ENCODE results near the gene PCGF1.

DNA sequence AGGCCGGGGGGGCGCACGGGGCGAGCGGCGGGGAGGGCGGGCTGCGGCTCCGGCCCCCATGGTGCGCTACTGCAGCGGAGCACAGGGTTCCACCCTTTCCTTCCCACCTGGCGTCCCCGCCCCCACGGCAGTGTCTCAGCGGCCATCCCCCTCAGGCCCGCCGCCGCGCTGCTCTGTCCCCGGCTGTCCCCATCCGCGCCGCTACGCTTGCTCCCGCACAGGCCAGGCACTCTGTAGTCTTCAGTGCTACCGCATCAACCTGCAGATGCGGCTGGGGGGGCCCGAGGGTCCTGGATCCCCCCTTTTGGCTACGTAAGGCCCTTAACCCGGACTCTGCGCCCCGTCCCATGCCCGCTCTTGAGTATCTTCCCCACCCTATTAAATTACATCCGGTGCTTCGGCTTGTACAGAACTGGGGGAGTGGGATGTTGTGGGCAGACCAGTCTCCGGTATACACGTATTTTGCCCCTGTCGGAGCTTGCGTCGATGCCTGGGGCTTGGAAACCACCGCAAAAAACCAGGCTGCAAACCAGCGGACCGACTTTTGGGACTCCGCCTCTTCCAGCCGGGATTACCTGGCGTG, 49.9 kb downstream of the PCGF1 start:
- TF ChIP-seq, protein P1, sequence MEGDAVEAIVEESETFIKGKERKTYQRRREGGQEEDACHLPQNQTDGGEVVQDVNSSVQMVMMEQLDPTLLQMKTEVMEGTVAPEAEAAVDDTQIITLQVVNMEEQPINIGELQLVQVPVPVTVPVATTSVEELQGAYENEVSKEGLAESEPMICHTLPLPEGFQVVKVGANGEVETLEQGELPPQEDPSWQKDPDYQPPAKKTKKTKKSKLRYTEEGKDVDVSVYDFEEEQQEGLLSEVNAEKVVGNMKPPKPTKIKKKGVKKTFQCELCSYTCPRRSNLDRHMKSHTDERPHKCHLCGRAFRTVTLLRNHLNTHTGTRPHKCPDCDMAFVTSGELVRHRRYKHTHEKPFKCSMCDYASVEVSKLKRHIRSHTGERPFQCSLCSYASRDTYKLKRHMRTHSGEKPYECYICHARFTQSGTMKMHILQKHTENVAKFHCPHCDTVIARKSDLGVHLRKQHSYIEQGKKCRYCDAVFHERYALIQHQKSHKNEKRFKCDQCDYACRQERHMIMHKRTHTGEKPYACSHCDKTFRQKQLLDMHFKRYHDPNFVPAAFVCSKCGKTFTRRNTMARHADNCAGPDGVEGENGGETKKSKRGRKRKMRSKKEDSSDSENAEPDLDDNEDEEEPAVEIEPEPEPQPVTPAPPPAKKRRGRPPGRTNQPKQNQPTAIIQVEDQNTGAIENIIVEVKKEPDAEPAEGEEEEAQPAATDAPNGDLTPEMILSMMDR (IDR thresholded peaks at IDR 0.05), result no peak
- TF ChIP-seq POLR2A (IDR thresholded peaks at IDR 0.05), result peak in 2 of 4 donors; percentile 66 to 71
- peak in 2 of 3 donors; percentile 66 to 85 for TF ChIP-seq POLR2AphosphoS5 (IDR thresholded peaks at IDR 0.05)
- TF ChIP-seq EP300 (IDR thresholded peaks at IDR 0.05), result no peak
